CD1c-positive myeloid dendritic cell (primary cell): ENCODE results near the gene DHH.
"Not testable (repeated sequence)": the region's sequence is repeated elsewhere in the genome, so short reads cannot be mapped to it uniquely, and the experiment has no call there.

Experiments
- DNase-seq: peaks from one replicate; pipeline ENCODE4 v3.0.0-alpha.2; 2016; ENCODE audit errors: extremely low spot score

The DHH gene

GRCh38 chr12:49070971-49071370 is 23.6 kb downstream of the DHH start:
- DNase-seq: no peak

- peak; percentile 99 for DNase-seq
Observed at GRCh38 chr12:49069507-49070346, 24.9 kb downstream of the DHH start, which contains the start of gene RHEBL1. RHEBL1 (minus strand) TSS chr12:49069979; CDS start chr12:49069785, 194 bp downstream.

GRCh38 chr12:49068879-49069506 is 25.6 kb downstream of the DHH start:
- DNase-seq: no peak

- no peak for DNase-seq
Observed at GRCh38 chr12:49066120-49066519, 28.5 kb downstream of the DHH start.

DNA sequence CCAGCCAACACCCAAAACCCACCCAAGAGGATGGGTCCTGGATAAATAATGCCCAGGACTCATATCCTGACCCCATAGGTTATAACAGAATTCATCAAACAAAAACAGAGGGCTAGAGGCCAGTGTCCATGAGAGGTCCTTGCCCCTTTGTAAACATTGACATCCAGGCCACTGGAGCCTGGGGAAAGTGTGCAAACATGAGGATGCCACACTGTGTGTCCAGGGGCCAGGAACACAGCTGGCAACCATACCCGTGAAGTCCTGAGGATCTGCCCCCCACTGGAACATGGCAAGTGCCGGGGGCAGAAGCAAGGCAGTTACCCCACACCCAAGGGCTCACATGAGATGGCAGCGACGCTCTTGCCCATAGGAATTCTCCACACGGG is 29.8 kb downstream of the DHH start:
- no peak for DNase-seq

DNA sequence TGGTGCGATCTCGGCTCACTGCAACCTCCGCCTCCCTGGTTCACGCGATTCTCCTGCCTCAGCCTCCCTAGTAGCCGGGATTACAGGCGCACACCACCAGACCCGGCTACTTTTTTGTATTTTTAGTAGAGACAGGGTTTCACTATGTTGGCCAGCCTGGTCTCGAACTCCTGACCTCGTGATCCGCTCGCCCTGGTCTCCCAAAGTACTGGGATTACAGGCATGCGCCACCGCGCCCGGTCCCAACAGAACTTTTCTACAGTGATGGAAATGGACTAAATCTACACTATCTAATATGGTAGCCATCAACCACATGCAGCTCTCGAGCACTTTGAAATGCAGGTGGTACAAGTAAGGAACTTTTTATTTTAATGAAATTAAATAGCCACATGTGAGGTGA is 32.7 kb downstream of the DHH start:
- DNase-seq: not testable (repeated sequence)

DNA sequence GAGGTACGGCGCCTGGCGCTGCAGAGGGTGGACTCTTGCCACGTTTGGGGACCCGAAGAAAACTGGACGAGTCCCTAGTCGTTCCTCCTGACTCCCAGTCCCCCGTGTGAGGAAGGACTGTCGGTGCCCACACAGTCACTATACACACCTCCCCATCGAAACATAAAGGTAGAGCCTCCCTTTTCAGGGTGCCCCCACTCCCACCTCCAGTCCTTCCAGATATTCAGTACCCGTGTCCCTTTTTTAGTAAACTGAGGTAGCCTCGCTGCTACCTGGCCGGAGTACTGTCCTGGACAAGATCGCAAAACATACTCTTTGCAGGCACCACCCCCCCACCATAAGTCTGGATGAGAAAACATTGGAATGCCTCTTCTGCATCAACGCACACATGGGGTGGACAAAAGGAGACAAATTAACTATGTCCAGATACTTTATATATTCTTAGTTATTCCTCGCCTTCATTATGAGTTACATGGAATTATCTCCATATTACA is 33.4 kb downstream of the DHH start:
- DNase-seq: no peak

DNA sequence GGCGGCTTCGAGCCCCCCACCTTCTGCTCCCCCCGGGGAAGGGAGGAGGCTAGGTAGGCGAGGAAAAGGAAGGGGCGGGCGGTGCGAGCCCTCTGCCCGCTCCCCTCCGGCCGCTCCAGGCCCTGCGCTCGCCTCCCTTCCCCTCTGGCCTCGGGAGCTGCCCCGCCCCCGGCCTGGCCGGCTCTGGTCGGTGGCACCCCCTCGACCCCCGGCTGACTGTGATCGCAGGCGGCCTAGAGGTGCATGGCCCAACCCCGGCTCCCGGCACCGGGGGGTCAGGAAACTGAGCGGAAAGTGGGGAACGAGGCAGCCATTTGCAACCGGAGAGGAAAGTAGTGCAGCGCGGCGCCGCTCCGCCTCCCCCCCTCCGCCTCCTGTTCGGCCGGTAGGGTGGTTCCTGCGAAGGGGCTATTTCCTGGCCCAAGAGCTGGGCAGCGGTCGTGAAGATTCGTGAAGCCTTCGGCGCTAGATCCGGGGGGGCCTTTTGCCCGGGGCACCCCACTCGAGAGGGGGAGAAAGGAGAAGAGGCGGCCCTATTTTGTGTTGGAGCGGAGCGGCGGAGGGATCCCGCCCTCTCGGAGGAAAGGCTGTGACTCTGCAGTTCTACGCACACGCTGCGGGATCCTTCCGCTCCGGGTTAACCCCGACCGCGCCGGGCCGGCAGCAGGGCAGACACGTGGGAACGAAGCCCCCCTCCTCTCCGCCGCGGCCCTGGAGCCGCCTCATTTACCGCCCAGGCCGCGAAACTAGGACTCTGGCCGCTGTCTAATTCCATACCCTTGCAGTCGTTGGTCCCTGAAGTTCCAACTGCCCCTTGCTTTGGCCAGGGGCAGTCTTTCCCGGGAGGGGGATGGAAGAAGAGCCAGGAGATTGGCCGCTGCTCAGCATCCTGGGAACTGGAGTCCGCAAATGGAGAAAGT is 34.1 kb downstream of the DHH start, which contains the start of gene KMT2D:
Gene KMT2D (minus strand): TSS at position 558 of the 920 bp plus-strand sequence. CDS start 5,470 bp downstream, outside the sequence.
- DNase-seq: peak; percentile 92

DNA sequence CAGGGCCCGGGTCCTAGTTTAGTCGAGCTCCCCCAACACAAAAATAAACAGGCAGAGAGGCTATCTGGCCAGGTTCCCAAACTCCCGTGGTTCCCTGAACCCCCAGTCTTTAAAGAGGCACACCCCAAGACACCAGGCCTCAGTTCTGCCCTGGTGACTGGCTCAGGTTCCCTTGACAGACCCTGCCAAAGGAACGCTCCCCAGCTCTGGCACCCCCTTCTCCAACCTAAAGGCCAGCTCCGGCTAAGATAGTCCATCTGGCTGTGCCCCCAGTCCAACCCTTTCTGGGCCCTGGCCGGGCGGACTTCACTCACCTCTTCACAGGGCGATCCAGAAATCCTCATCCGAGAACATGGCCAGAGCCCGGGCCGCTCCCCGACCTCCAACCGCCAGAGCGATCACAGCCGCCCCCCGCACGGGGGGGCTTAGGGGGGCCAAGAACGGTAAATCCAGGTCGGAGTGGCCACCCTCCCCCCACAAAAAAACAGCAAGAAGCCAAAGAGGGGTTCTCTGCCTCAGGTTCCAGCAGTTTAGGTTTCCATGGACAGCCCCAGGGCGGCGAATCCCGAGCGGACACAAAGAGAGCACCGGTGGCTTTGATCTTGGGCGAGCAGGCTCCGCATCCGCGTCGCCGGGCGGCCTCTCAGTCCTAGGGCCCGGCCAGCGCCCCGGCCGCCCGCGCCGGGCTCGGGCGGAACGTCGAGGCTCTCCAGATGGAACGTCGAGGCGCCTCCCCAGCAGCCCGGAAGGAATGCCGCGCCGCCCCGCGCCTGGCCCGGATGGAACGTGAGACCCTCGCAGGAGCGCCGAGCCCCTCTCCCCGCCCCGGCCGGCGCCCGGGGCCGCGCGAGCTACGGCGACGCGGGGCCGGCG is 35.1 kb downstream of the DHH start:
- no peak for DNase-seq

DNA sequence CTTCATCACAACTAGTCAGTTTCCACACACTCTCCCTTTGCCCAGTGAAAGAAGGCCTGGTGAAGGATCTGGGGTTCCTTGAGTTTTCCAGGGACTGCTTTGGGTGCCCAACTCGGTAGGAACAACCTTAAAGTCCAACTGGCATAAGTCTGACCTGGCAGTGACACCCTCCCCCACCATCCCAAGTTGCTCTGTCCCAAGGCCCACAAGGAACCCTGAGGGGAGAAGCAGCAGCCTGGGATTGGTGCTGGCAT is 35.6 kb downstream of the DHH start:
- DNase-seq: no peak

- no peak for DNase-seq
Observed at GRCh38 chr12:49058366-49059044, 36.1 kb downstream of the DHH start.

DNA sequence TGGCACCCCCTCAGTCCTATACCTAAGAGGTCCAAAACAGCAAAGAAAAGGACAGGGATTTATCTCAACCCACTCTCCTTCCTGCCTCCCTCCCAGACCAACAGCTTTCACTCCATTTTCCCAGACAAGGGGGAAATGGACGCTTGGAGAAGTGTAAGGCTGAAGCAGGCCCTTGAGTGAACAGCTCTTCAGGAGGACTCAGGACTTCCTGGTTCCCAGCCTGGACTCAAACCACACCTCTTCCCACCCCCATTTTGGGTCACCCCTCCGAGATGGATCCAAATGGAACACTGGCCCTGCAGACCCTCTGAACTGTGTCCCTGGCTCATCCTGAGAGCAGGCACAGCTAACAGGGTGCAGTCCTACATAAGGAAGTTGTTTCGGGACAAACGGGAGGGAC is 36.7 kb downstream of the DHH start:
- peak; percentile 33 for DNase-seq

DNA sequence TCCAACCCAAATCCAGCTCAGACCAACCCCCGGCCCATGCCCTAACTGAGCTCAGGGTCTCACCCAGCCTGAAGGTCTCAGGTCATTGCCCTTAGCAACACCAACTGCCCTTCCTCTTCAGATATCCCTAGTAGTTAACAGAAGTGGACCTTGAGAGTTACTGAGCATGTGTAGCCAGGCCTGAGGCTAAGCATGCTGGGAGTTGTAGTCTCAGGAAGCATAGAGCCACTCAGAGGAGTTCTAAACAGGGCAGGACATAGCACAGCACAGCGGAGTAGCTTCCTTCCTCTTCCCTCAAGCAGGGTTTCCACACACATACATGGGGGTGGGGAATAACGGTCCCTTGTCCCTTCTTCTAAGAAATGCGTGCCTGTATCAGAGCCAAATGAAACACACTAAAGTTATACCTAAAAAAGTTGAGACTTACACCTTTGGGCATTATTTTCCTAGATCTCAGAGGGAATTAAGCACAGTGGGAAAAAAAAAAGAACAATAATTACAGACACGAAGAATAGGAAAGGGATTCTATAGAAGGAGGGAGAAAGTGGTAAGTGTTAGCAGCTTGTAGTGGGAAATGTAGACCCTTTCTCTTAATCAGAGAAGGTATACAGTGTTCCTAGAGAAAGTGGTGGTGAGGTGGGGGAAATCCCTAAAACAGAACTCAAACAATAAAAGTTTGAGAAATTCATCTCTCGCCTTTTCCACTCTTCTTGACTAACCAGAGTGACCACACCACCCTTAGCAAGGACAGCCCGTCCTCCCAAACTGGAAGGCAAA is 38.4 kb downstream of the DHH start:
- DNase-seq: peak; percentile 91

GRCh38 chr12:49055092-49055491 is 39.5 kb downstream of the DHH start:
- DNase-seq: no peak

DNA sequence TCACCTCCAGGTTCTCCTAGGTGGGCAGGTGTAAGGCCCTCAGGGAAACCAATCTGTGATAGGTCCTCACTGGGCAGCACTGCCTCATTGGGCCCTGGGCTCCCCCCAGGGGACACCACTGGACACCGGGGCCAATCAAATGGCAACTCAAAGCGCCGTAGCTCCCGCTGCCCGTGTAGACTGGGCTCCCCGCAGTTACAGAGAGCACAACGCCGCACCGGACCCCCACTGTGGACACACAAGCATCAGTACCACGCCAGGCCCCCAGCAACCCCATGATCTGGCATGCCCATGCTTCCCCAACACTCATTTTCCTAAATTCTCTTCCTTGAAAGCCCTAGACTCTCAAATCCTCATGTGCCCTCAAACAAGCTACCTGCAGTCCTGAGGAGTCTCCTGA is 40.1 kb downstream of the DHH start:
- no peak for DNase-seq

DNA sequence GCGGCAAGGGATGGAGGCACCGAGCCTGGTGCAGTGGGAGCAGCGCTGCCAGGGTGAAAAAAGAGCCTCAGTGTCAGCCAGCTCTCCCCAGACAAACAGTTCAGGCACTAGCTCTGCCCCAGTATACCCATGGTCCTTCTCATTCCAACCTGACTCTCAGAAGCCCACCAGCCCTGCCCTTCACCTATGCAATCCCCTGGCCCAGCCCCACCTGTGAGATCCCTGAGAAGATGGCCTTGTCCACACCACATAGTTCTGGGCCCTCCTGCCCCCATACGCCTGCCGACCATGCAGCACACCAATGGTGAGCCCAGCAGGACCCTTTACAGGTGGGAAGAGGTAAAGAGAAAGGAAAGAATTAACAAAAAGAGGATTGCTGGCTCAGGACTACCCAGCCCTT is 40.5 kb downstream of the DHH start:
- no peak for DNase-seq

DNA sequence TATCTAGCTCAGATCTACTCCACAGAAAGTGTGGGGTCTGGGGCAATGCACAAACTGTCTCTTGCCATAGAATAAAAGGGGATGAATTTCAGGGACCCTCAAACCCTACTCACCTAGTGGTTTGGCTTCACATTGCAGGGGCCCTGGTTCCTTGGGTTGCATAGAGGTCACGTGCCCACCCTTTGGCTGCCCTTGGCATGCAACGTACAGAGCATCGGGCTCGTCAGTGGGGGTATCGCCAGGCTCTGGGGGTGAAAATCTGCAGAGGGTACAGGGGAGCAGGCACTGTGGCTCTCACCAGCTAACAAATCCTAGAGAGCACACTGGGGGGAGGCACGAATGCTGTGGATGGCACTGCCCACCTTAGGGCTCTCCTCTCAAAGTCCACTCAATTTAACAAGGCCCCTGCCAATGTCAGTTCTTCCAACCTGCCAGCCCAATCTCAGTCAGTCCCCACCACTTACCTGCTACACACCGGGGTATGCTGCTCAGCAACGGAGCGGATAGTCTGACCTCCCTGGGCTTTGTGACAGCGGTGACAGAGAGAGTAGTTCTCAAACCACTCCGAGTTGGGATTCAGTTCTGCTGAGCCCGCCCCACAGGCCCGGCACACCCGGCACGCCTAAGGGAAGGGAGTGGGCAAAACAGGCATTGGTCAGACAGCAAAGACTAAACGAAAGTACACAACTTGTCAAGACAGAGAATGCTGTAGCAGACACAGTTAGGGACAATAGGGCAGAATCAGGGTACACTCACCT is 42.0 kb downstream of the DHH start:
- no peak for DNase-seq

DNA sequence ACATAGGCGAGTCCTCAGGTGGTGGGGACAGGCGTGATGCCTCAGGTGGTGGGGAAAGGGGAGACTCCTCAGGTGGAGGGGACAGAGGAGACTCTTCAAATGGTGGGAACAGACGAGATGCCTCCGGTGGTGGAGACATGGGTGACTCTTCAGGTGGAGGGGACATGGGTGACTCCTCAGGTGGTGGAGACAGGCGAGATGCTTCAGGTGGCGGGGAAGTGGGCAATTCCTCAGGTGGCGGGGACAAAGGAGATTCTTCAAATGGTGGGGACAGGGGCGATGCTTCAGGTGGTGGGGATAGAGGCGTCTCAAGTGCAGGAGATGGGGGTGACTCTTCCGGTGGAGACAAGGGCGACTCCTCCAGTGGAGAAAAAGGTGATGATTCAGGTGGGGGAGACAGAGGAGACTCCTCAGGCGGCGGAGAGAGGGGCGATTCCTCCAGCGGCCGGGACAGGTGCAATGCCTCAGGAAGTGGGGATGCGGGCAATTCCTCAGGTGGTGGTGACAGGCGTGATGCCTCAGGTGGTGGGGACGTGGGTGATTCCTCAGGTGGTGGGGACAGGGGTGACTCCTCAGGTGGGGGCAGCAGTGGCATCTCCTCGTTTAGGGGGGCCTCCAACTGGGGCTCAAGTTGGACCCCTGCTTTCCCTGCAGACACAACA is 42.7 kb downstream of the DHH start:
- DNase-seq: no peak

DNA sequence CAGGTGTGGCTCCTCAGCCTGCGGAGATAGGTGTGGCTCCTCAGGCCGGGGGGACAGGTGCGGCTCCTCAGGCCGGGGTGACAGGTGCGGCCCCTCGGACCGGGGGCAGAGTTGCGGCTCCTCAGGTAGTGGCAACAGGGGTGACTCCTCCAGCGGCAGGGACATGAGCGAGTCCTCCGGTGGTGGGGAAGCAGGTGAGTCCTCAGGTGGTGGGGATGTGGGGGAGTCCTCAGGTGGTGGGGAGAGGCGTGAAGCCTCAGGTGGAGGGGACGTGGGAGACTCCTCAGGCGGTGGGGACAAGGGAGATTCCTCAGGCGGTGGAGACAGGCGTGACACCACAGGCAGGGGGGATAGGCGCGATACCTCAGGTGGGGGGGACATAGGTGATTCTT is 43.2 kb downstream of the DHH start:
- DNase-seq: no peak
